Activated naive CD4-positive, alpha-beta T cell treated with anti-CD3 and anti-CD28 coated beads, Interleukin-2, amount 50 U/mL, for 16 hours (primary cell): ENCODE results near the gene KRTAP19-7.

Experiments
- DNase-seq: peaks from one replicate; pipeline ENCODE4 v3.0.0-alpha.2; 2020

KRTAP19-7 gene

GRCh38 chr21:30561264-30561895 lies at the start of gene KRTAP19-7:
Gene KRTAP19-7 (minus strand): TSS chr21:30561314. CDS start chr21:30561289, 25 bp downstream.
- no peak for DNase-seq

GRCh38 chr21:30605968-30606367 lies 44.9 kb upstream of the KRTAP19-7 start:
- DNase-seq: no peak

- no peak for DNase-seq
Measured at GRCh38 chr21:30600787-30601186, 39.7 kb upstream of the KRTAP19-7 start, which contains the start of gene KRTAP22-1. Gene KRTAP22-1 (plus strand): TSS chr21:30601087.

GRCh38 chr21:30598802-30599201 lies 37.7 kb upstream of the KRTAP19-7 start, which contains the start of gene KRTAP6-2:
Gene KRTAP6-2 (minus strand): TSS chr21:30598902. CDS start chr21:30598874, 28 bp downstream.
- DNase-seq: no peak

- no peak for DNase-seq
Measured at GRCh38 chr21:30592140-30592539, 31.0 kb upstream of the KRTAP19-7 start, which contains the start of gene KRTAP6-3. Gene KRTAP6-3 (plus strand): TSS chr21:30592440. CDS start chr21:30592446, 6 bp downstream.

- DNase-seq: no peak
Measured at GRCh38 chr21:30590297-30590696, 29.2 kb upstream of the KRTAP19-7 start, which contains the start of gene KRTAP22-2. Gene KRTAP22-2 (minus strand): TSS chr21:30590397.

- no peak for DNase-seq
Measured at GRCh38 chr21:30582870-30583269, 21.8 kb upstream of the KRTAP19-7 start.

- DNase-seq: no peak
Measured at GRCh38 chr21:30580132-30580531, 19.0 kb upstream of the KRTAP19-7 start.

GRCh38 chr21:30579346-30579745 lies 18.2 kb upstream of the KRTAP19-7 start:
- no peak for DNase-seq

- no peak for DNase-seq
Measured at GRCh38 chr21:30577766-30578165, 16.7 kb upstream of the KRTAP19-7 start.

- no peak for DNase-seq
Measured at GRCh38 chr21:30567617-30568016, 6.5 kb upstream of the KRTAP19-7 start.

GRCh38 chr21:30563630-30564029 lies 2.5 kb upstream of the KRTAP19-7 start:
- DNase-seq: no peak

GRCh38 chr21:30563072-30563471 lies 2.0 kb upstream of the KRTAP19-7 start:
- DNase-seq: no peak

GRCh38 chr21:30561957-30562356 lies 843 bp upstream of the KRTAP19-7 start:
- no peak for DNase-seq

GRCh38 chr21:30555095-30555494 lies 6.0 kb downstream of the KRTAP19-7 start:
- no peak for DNase-seq

GRCh38 chr21:30552782-30553181 lies 8.3 kb downstream of the KRTAP19-7 start:
- DNase-seq: no peak

- no peak for DNase-seq
Measured at GRCh38 chr21:30541764-30542163, 19.4 kb downstream of the KRTAP19-7 start, which contains the start of gene KRTAP19-6. Gene KRTAP19-6 (minus strand): TSS chr21:30541864. CDS start chr21:30541833, 31 bp downstream.

GRCh38 chr21:30518876-30519275 lies 42.2 kb downstream of the KRTAP19-7 start:
- DNase-seq: no peak

GRCh38 chr21:30515681-30516080 lies 45.4 kb downstream of the KRTAP19-7 start:
- no peak for DNase-seq
